HCT116 (cell line): Measurements from ENCODE around the gene ADGRB2. TPM values are rescaled to one million over a fixed set of nuclear protein-coding genes. Genes with fewer than 3 reads are reported as not detected.

Source experiments
- ATAC-seq: fragments of 200-7000 bp; cut with Tn5 transposase; 2 replicates; pipeline ENCODE4 v1.9.1; 2020; ENCODE audit warnings: mild to moderate bottlenecking, moderate library complexity
- BruUV-seq: library from RNA; stranded (reverse); fragments of 400-500 nt; replicated peaks from 2 replicates; lab custom pipeline; 2021; lab: Mats Ljungman, UMichigan
- CTCF ChIA-PET: fragments of 300-600 bp; sonication (Branson Sonifier 250); formaldehyde crosslinking; loops from one replicate; lab custom pipeline; 2021; ENCODE audit warnings: antibody characterized with exemption; lab: Charles Lee
- POLR2A ChIA-PET: fragments of 300-600, 350-600 bp; sonication (Branson Sonifier 250); formaldehyde crosslinking; loops from one replicate; lab custom pipeline; 2021; ENCODE audit warnings: antibody characterized with exemption; lab: Charles Lee
- RAD21 ChIA-PET, 2 experiments: fragments of 300-600 bp; sonication (Branson Sonifier 250); formaldehyde crosslinking; loops; one replicate each; lab custom pipeline; 2023; ENCODE audit warnings: low total read pairs in 2 of 2; ENCODE audit not compliant: uncharacterized antibody in 2 of 2, unreplicated experiment in 2 of 2, low non-redundant PET in 1 of 2; lab: Charles Lee
- DNase-seq: peaks from one replicate; pipeline ENCODE4 v3.0.0-alpha.2; 2010; ENCODE audit warnings: low read depth, low spot score
- H2AFZ ChIP-seq: fragments of 200-600 bp; shearing (Covaris generic), sonication (generic); 2 replicates; pipeline ENCODE4 v1.6.1; 2017; ENCODE audit warnings: low read depth, mixed run types, mixed read lengths, antibody characterized with exemption, low read length; ENCODE audit not compliant: poor library complexity, severe bottlenecking
- H3K27ac ChIP-seq: 2 replicates; pipeline ENCODE4 v1.5.1; 2012; ENCODE audit warnings: low read depth, low read length
- H3K27me3 ChIP-seq: fragments of 200-600 bp; sonication (generic); 2 replicates; pipeline ENCODE4 v1.6.1; 2016; ENCODE audit warnings: mixed run types, low read length, mixed read lengths; ENCODE audit not compliant: insufficient read depth
- H3K36me3 ChIP-seq, 2 experiments: fragments of 200-500 bp in 1 of 2; fragments of 200-600 bp in 1 of 2; sonication (Bioruptor generic) in 1 of 2; sonication (generic) in 1 of 2; 2 replicates each; pipeline versions ENCODE4 v1.5.1 to v1.6.1; 2014 to 2016; ENCODE audit warnings: low read length in 2 of 2, inconsistent platforms in 1 of 2, mixed read lengths in 1 of 2, mixed run types in 1 of 2; ENCODE audit not compliant: insufficient read depth in 2 of 2, control insufficient read depth in 1 of 2
- H3K4me1 ChIP-seq, 2 experiments: fragments of 200-600 bp in 1 of 2; sonication (generic) in 1 of 2; 2 replicates each; pipeline versions ENCODE4 v1.5.1 to v1.6.1; 2012 to 2017; ENCODE audit warnings: low read length in 2 of 2, inconsistent platforms in 1 of 2, mild to moderate bottlenecking in 1 of 2, mixed read lengths in 1 of 2, mixed run types in 1 of 2, moderate library complexity in 1 of 2; ENCODE audit not compliant: insufficient read depth in 2 of 2, control insufficient read depth in 1 of 2
- H3K4me2 ChIP-seq: fragments of 200-600 bp; sonication (generic); 2 replicates; pipeline ENCODE4 v1.6.1; 2017; ENCODE audit warnings: mixed run types, low read length, mixed read lengths
- H3K4me3 ChIP-seq, 2 experiments: fragments of 200-600 bp in 1 of 2; sonication (generic) in 1 of 2; replicated peaks in 1 of 2; 2 replicates each; pipeline ENCODE4 v1.5.1; 2011 to 2016; ENCODE audit warnings: low read length in 2 of 2, control low read depth in 1 of 2, low read depth in 1 of 2, mild to moderate bottlenecking in 1 of 2, mixed read lengths in 1 of 2, mixed run types in 1 of 2
- H3K79me2 ChIP-seq: fragments of 200-600 bp; sonication (generic); 2 replicates; pipeline ENCODE4 v1.6.1; 2017; ENCODE audit warnings: mild to moderate bottlenecking, mixed run types, low read length, moderate library complexity, mixed read lengths; ENCODE audit not compliant: insufficient read depth
- H3K9ac ChIP-seq: fragments of 200-600 bp; sonication (generic); 2 replicates; pipeline ENCODE4 v1.6.1; 2016; ENCODE audit warnings: low read length, mixed read lengths
- H3K9me2 ChIP-seq: fragments of 200-600 bp; sonication (generic), shearing (Covaris generic); 2 replicates; pipeline ENCODE4 v1.6.1; 2017; ENCODE audit warnings: mixed run types, mild to moderate bottlenecking, moderate library complexity; ENCODE audit not compliant: insufficient read depth
- H3K9me3 ChIP-seq, 2 experiments: fragments of 200-500 bp in 1 of 2; fragments of 200-600 bp in 1 of 2; sonication (Bioruptor generic) in 1 of 2; sonication (generic) in 1 of 2; 2 replicates each; pipeline ENCODE4 v1.6.1; 2014 to 2017; ENCODE audit warnings: low read length in 2 of 2, mixed read lengths in 2 of 2, inconsistent platforms in 1 of 2, low read depth in 1 of 2, mild to moderate bottlenecking in 1 of 2, mixed run types in 1 of 2, moderate library complexity in 1 of 2; ENCODE audit not compliant: control insufficient read depth in 1 of 2, insufficient read depth in 1 of 2
- H4K20me1 ChIP-seq: fragments of 200-600 bp; sonication (generic), shearing (Covaris generic); 2 replicates; pipeline ENCODE4 v1.6.1; 2017; ENCODE audit warnings: mixed run types, mild to moderate bottlenecking, moderate library complexity; ENCODE audit not compliant: insufficient read depth
- ELF1 ChIP-seq: IDR thresholded peaks from 2 replicates; pipeline ENCODE4 v1.6.1; 2012; ENCODE audit warnings: low read depth, borderline replicate concordance
- REST ChIP-seq: IDR thresholded peaks from 2 replicates; pipeline ENCODE4 v1.6.1; 2012; ENCODE audit warnings: low read depth
- intact Hi-C: fragments of 100-400 bp; cut with micrococcal nuclease; formaldehyde crosslinking; loops from 2 replicates; pipeline ENCODE4 v1.10.0; 2022
- total RNA-seq: library from RNA; stranded (reverse); gene quantifications from one replicate; pipeline ENCODE4 v1.2.1, GENCODE V29; 2021; ENCODE audit not compliant: unreplicated experiment

Gene ADGRB2
- total RNA-seq, 1 experiment from 2014 or later, result 10.1 TPM

GRCh38 chr1:31723828-31724359, 40.2 kb downstream of the ADGRB2 start:
- CTCF ChIA-PET, result no interaction called here

More at GRCh38 chr1:31723828-31724359, 40.2 kb downstream of the ADGRB2 start:
- H3K9me2 ChIP-seq, result no peaks in the 10 kb centered on the region
- H3K9ac ChIP-seq, result no peak overlapping the region
- no peaks in the 10 kb centered on the region for H3K9me3 ChIP-seq
- H2AFZ ChIP-seq, result no peak overlapping the region
- no peaks in the 10 kb centered on the region for H3K79me2 ChIP-seq
- peaks cover 7% of the 10 kb centered on the region; the same call in 1 of the 2 replicates for H3K27me3 ChIP-seq
- H4K20me1 ChIP-seq, result no peaks in the 10 kb centered on the region
- H3K27ac ChIP-seq, result no peak overlapping the region
- H3K4me2 ChIP-seq, result no peak overlapping the region
- intact Hi-C loops, result no loop called here
- H3K36me3 ChIP-seq, result no peaks in the 10 kb centered on the region; a peak in 1 of 4 replicates
- peak; percentile 55; the same call in 1 of the 2 replicates for ATAC-seq
- BruUV-seq, result no TSS peak
- no peak overlapping the region for H3K4me3 ChIP-seq
- ChIA-PET RAD21 (no interaction called here), POLR2A (no interaction called here)
- no peak for DNase-seq
- no peaks in the 10 kb centered on the region; a peak in 1 of 4 replicates for H3K4me1 ChIP-seq
- TF ChIP-seq ELF1 (no peak), REST (peak; percentile 98)
